NB4 (cell line): ENCODE results near the gene TMA7B.

ENCODE experiments used
- DNase-seq: peaks from one replicate; pipeline ENCODE4 v3.0.0; 2010; ENCODE audit warnings: low read depth
- H3K4me3 ChIP-seq: one replicate; pipeline ENCODE4 v1.5.1; 2011; ENCODE audit warnings: mild to moderate bottlenecking, low read depth, low read length, moderate library complexity
- MYC ChIP-seq: IDR thresholded peaks from 2 replicates; pipeline ENCODE4 v1.6.1; 2011; ENCODE audit warnings: low read depth, low read length
- POLR2A ChIP-seq: IDR thresholded peaks from 2 replicates; pipeline ENCODE4 v1.6.1; 2011; ENCODE audit warnings: mild to moderate bottlenecking; ENCODE audit not compliant: insufficient read length; ENCODE audit errors: extremely low read depth
- TF ChIP-seq, protein P1 (sequence below): IDR thresholded peaks from 2 replicates; pipeline ENCODE4 v1.6.1; 2011; ENCODE audit warnings: low read depth, low read length
- TF ChIP-seq, protein P2 (sequence below): IDR thresholded peaks from one replicate; pipeline ENCODE4 v1.5.1; 2012; ENCODE audit warnings: low read depth, low read length

The TMA7B gene

DNA sequence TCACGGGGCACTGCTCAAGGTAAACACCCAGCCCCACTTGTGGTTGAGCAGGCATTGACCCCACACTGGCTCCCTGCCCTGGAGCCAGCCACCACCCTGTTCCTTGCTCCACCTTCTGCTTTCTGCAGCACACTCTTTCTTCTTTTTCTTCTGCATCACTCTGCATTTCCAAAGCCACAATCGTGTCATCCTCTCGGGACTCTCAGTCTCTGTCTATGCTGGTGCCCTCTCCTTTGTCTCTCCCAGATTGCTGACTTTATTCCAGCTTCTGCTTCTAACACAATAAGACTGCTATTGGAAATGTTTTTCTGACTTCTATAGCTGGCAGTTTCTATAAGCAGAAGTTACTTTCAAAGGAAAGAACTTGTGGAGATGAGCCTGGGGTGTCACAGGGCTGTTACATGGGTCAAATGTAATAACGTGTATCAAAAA, 44.9 kb upstream of the TMA7B start:
- no peak overlapping the region for H3K4me3 ChIP-seq
- DNase-seq: no peak
- TF ChIP-seq MYC: no peak
- TF ChIP-seq, protein P1, sequence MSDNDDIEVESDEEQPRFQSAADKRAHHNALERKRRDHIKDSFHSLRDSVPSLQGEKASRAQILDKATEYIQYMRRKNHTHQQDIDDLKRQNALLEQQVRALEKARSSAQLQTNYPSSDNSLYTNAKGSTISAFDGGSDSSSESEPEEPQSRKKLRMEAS: no peak
- TF ChIP-seq, protein P2, sequence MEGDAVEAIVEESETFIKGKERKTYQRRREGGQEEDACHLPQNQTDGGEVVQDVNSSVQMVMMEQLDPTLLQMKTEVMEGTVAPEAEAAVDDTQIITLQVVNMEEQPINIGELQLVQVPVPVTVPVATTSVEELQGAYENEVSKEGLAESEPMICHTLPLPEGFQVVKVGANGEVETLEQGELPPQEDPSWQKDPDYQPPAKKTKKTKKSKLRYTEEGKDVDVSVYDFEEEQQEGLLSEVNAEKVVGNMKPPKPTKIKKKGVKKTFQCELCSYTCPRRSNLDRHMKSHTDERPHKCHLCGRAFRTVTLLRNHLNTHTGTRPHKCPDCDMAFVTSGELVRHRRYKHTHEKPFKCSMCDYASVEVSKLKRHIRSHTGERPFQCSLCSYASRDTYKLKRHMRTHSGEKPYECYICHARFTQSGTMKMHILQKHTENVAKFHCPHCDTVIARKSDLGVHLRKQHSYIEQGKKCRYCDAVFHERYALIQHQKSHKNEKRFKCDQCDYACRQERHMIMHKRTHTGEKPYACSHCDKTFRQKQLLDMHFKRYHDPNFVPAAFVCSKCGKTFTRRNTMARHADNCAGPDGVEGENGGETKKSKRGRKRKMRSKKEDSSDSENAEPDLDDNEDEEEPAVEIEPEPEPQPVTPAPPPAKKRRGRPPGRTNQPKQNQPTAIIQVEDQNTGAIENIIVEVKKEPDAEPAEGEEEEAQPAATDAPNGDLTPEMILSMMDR: no peak
- TF ChIP-seq POLR2A: no peak

DNA sequence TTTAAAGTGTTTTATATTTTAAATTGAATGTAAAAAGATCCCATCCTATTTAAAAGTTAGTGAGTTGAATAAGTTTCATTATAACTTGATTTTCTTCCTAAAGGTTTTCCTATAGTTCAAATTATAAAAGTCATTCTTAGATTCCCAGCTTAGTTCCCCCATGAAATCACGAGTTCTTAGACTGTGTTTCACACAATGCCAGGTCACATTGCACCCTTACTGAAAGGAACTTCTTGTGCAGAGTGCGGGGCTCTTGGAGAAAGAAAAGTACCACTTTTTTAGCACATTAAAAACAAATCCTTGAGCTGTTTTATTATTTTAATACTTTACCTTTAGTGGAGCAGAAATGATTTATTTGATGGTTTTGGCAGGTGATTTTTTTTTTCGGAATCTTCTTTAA, 43.7 kb upstream of the TMA7B start:
- DNase-seq: no peak
- TF ChIP-seq POLR2A: no peak
- TF ChIP-seq, protein P1: no peak
- TF ChIP-seq MYC: no peak
- TF ChIP-seq, protein P2: no peak
- H3K4me3 ChIP-seq: no peak overlapping the region

DNA sequence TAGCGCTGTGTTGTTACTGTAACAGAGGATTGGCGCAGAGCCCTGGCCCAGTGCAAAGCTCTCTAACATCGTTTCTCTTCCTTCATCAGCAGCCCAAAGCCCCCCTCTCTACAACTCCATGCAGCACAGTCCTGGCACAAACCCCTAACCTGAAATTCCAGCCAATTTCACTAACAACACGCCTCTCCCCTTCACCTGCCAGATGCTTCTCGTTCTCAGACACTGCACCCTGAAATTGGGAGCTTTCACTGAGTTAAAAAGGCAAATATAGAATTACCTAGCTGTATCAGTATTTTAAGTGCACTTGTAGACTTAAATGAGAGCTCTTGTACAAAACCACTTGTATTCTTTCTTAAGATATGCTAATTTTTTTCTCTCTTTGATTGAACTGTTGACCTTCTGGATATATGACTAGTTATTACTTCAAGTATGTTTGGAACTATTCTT, 43.0 kb upstream of the TMA7B start:
- TF ChIP-seq, protein P2: no peak
- TF ChIP-seq, protein P1: no peak
- TF ChIP-seq MYC: no peak
- DNase-seq: no peak
- H3K4me3 ChIP-seq: no peak overlapping the region

DNA sequence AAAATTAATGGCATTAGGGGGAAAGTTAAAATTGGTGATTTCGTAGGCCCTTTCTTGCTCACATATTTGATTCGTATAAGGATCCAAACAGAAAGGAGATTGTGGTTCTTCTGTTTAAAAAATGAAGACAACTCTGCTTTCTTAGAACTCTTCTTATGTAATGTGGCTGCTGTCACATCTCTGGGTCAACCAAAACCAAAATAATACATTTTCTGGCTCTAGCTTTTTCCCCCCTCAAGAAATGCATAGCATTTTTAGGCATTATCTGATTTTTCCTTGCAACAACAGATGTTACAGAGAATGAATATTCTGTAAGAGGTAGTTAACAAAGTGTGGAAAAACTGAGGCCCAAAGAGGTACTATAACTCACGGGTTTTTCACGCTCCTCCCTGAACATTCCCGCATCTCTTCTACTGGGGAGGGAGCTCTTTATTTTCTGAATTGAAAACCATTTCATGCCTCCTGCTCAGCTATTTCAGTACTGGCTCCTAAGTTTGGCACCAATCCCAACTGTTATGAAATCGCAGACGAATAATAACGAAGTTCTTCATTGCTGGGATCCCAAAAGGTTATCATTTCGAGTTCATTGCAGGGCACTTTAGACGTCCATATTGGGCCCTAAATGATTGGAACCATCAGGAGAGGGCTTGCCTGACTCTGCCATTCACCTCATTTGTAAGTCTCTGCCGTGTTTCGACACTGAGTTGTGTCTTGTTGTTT, 42.3 kb upstream of the TMA7B start:
- DNase-seq: no peak
- H3K4me3 ChIP-seq: no peak overlapping the region
- TF ChIP-seq MYC (no peak), POLR2A (no peak)
- TF ChIP-seq, protein P1: no peak
- TF ChIP-seq, protein P2: no peak

DNA sequence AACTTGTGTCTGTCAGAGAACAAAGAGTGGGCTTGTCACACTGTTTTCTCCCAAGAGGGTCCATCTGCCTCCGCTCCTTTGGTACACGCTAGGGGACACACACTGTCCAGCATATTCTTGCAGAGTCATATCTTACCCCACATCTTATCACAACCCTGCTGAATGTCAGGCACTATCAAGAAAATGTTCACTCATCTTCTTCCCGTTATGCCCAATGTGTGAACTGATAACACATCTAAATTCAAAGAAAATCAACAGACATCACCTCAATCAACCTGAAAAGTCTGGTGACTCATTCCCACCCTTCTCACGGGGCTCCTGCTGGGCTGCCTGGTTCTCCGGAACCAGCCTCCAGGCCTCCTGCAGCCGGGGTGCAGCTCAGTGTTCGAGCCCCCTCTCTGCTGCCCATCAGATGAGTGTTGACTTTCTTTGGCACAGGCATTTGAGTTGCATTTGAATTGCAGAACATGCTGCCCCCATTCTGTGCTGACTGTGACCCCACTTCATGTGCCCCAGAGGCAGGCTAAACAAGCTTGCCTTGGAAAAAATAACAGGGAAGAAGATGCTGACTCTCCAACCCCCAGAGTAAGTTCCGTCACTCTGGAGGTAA, 40.0 kb upstream of the TMA7B start:
- TF ChIP-seq POLR2A: no peak
- TF ChIP-seq, protein P1: no peak
- TF ChIP-seq, protein P2: no peak
- no peak for DNase-seq
- no peak overlapping the region for H3K4me3 ChIP-seq
